Measurements from ENCODE around the gene DCC. TPM values are rescaled to one million over a fixed set of nuclear protein-coding genes. Genes with fewer than 3 reads are reported as not detected.
"Not testable (repeated sequence)": the region's sequence is repeated elsewhere in the genome, so short reads cannot be mapped to it uniquely, and the experiment has no call there.

DCC gene
- polyA plus RNA-seq, 1 donor (not counting 4 experiments of a cell fraction or from before 2014, with no cell fraction given): not detected

DNA sequence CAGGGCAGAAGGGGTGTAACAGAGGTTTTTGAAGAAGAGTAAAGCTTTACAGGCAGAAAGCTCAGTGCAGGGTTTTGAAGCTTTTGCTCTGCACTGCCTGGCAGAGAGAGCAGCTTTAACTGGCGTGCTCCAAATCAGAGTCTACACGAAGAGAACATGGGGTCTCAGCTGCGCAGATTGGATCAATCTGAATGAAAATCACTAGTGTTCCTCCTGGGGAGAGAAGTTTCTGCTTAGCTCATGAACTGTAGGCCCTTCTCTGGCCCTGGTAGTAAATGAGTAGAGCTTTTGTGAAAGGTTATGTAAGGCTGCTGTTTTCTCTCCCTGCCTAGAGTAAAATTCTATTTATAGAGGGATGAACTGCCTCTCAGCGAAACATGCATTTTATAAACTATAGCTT lies 13.6 kb downstream of the DCC start:
- Histone ChIP-seq H3K27me3 (ENCODE audit: control insufficient read depth, extremely low read depth, insufficient read depth, low read length) (no peaks in the 10 kb centered on the region), H3K9ac (ENCODE audit: control insufficient read depth, extremely low read depth, insufficient read depth, low read length) (no peak overlapping the region), H3K4me1 (ENCODE audit: control insufficient read depth, extremely low read depth, insufficient read depth, low read length) (no peaks in the 10 kb centered on the region), H2AFZ (ENCODE audit: control insufficient read depth, low read length) (no peak overlapping the region), H3K4me2 (ENCODE audit: control insufficient read depth, extremely low read depth, insufficient read depth, low read depth, low read length) (no peak overlapping the region), H3K36me3 (ENCODE audit: control insufficient read depth in 2 of 2, extremely low read depth in 1 of 2, insufficient read depth in 2 of 2, low read length in 2 of 2) (no peaks in the 10 kb centered on the region), H3K27ac (ENCODE audit: control insufficient read depth, insufficient read depth, low read length) (no peak overlapping the region), H3K79me2 (ENCODE audit: control insufficient read depth, insufficient read depth, low read length) (no peaks in the 10 kb centered on the region), H3K9me3 (ENCODE audit: control insufficient read depth, low read depth, low read length) (no peaks in the 10 kb centered on the region), H4K20me1 (ENCODE audit: control insufficient read depth, extremely low read depth, insufficient read depth, low read length) (no peaks in the 10 kb centered on the region), H3K4me3 (ENCODE audit: control insufficient read depth in 2 of 3, extremely low read depth in 1 of 3, insufficient read depth in 2 of 3, low read depth in 1 of 3, low read length in 3 of 3) (no peak overlapping the region), H3K9me1 (ENCODE audit: control insufficient read depth, extremely low read depth, insufficient read depth, low read length) (no peaks in the 10 kb centered on the region)
- DNase-seq (ENCODE audit: low read depth, low spot score): no peak
- TF ChIP-seq, protein P1, sequence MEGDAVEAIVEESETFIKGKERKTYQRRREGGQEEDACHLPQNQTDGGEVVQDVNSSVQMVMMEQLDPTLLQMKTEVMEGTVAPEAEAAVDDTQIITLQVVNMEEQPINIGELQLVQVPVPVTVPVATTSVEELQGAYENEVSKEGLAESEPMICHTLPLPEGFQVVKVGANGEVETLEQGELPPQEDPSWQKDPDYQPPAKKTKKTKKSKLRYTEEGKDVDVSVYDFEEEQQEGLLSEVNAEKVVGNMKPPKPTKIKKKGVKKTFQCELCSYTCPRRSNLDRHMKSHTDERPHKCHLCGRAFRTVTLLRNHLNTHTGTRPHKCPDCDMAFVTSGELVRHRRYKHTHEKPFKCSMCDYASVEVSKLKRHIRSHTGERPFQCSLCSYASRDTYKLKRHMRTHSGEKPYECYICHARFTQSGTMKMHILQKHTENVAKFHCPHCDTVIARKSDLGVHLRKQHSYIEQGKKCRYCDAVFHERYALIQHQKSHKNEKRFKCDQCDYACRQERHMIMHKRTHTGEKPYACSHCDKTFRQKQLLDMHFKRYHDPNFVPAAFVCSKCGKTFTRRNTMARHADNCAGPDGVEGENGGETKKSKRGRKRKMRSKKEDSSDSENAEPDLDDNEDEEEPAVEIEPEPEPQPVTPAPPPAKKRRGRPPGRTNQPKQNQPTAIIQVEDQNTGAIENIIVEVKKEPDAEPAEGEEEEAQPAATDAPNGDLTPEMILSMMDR (optimal IDR thresholded peaks at IDR 0.05 in 1 of 3, IDR thresholded peaks at IDR 0.05 in 1 of 3, conservative IDR thresholded peaks at IDR 0.05 in 1 of 3; ENCODE audit: extremely low read depth in 1 of 3, insufficient read depth in 2 of 3, low read length in 3 of 3): no peak
- dilution Hi-C loops (cut with MboI; ENCODE audit: extremely low pct_ligation_motif_present, low sequenced_read_pairs): no loop called here
- FAIRE-seq: no peak

DNA sequence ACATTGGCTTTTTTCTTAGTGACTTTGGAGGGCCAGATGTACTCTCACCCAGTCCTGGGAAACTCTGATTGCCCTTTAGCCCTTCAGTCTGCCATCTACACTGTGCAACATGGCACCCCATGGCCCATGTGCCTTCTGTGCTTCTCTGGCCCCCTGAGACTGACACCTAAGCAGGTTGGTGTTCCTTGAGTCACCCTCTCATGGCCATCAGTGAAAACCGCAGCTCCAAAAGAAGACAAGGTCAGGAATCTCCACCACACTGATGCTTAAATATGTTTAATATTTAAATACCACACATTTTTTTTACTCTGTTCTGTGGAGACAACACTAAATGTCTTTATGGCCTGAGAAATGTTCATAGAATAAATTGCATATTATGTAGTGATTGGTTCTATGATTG lies 23.9 kb downstream of the DCC start:
- Histone ChIP-seq H3K9ac (ENCODE audit: control insufficient read depth, extremely low read depth, insufficient read depth, low read length) (no peak overlapping the region), H3K27me3 (ENCODE audit: control insufficient read depth, extremely low read depth, insufficient read depth, low read length) (no peaks in the 10 kb centered on the region), H3K4me3 (ENCODE audit: control insufficient read depth in 2 of 3, extremely low read depth in 1 of 3, insufficient read depth in 2 of 3, low read depth in 1 of 3, low read length in 3 of 3) (no peak overlapping the region), H3K9me3 (ENCODE audit: control insufficient read depth, low read depth, low read length) (no peaks in the 10 kb centered on the region), H3K4me2 (ENCODE audit: control insufficient read depth, extremely low read depth, insufficient read depth, low read depth, low read length) (no peak overlapping the region), H2AFZ (ENCODE audit: control insufficient read depth, low read length) (no peak overlapping the region), H3K79me2 (ENCODE audit: control insufficient read depth, insufficient read depth, low read length) (no peaks in the 10 kb centered on the region), H3K4me1 (ENCODE audit: control insufficient read depth, extremely low read depth, insufficient read depth, low read length) (no peaks in the 10 kb centered on the region), H3K9me1 (ENCODE audit: control insufficient read depth, extremely low read depth, insufficient read depth, low read length) (no peaks in the 10 kb centered on the region), H3K27ac (ENCODE audit: control insufficient read depth, insufficient read depth, low read length) (no peak overlapping the region), H3K36me3 (ENCODE audit: control insufficient read depth in 2 of 2, extremely low read depth in 1 of 2, insufficient read depth in 2 of 2, low read length in 2 of 2) (no peaks in the 10 kb centered on the region), H4K20me1 (ENCODE audit: control insufficient read depth, extremely low read depth, insufficient read depth, low read length) (no peaks in the 10 kb centered on the region)
- FAIRE-seq (no peak), DNase-seq (ENCODE audit: low read depth, low spot score) (no peak)
- dilution Hi-C loops (cut with MboI; ENCODE audit: extremely low pct_ligation_motif_present, low sequenced_read_pairs): no loop called here
- TF ChIP-seq, protein P1 (optimal IDR thresholded peaks at IDR 0.05 in 1 of 3, IDR thresholded peaks at IDR 0.05 in 1 of 3, conservative IDR thresholded peaks at IDR 0.05 in 1 of 3; ENCODE audit: extremely low read depth in 1 of 3, insufficient read depth in 2 of 3, low read length in 3 of 3): no peak
- TF ChIP-seq EZH2 (IDR thresholded peaks at IDR 0.05; ENCODE audit: low read length): no peak

DNA sequence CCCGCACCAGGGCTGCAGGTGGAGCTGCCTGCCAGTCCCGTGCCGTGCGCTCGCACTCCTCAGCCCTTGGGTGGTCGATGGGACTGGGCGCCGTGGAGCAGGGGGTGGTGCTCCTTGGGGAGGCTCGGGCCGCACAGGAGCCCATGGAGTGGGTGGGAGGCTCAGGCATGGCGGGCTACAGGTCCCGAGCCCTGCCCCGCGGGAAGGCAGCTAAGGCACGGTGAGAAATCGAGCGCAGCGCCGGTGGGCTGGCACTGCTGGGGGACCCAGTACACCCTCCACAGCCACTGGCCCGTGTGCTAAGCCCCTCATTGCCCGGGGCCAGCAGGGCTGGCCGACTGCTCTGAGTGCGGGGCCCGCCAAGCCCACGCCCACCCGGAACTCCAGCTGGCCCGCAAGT lies 26.9 kb downstream of the DCC start:
- H3K9me3 ChIP-seq (ENCODE audit: control insufficient read depth, low read depth, low read length); dilution Hi-C loops (cut with MboI; ENCODE audit: extremely low pct_ligation_motif_present, low sequenced_read_pairs); H3K9ac ChIP-seq (ENCODE audit: control insufficient read depth, extremely low read depth, insufficient read depth, low read length); H3K4me1 ChIP-seq (ENCODE audit: control insufficient read depth, extremely low read depth, insufficient read depth, low read length); H3K4me2 ChIP-seq (ENCODE audit: control insufficient read depth, extremely low read depth, insufficient read depth, low read depth, low read length); H4K20me1 ChIP-seq (ENCODE audit: control insufficient read depth, extremely low read depth, insufficient read depth, low read length); FAIRE-seq; H3K27me3 ChIP-seq (ENCODE audit: control insufficient read depth, extremely low read depth, insufficient read depth, low read length); H3K4me3 ChIP-seq (ENCODE audit: control insufficient read depth in 2 of 3, extremely low read depth in 1 of 3, insufficient read depth in 2 of 3, low read depth in 1 of 3, low read length in 3 of 3); H3K27ac ChIP-seq (ENCODE audit: control insufficient read depth, insufficient read depth, low read length); H3K36me3 ChIP-seq (ENCODE audit: control insufficient read depth in 2 of 2, extremely low read depth in 1 of 2, insufficient read depth in 2 of 2, low read length in 2 of 2); H3K9me1 ChIP-seq (ENCODE audit: control insufficient read depth, extremely low read depth, insufficient read depth, low read length); H3K79me2 ChIP-seq (ENCODE audit: control insufficient read depth, insufficient read depth, low read length); H2AFZ ChIP-seq (ENCODE audit: control insufficient read depth, low read length); DNase-seq (ENCODE audit: low read depth, low spot score): not testable (repeated sequence)

All from keratinocyte (primary cell).